Ectodermal cell (in vitro differentiated cells): Measurements from ENCODE around the gene LASP1NB.

Experiments used
- H3K27ac ChIP-seq: 2 replicates; pipeline ENCODE4 v1.7.0; 2013; ENCODE audit warnings: mild to moderate bottlenecking, low read depth, low read length; ENCODE audit not compliant: insufficient read depth, poor library complexity, severe bottlenecking
- H3K27me3 ChIP-seq: 2 replicates; pipeline ENCODE4 v1.7.0; 2013; ENCODE audit warnings: mild to moderate bottlenecking, low read length; ENCODE audit not compliant: insufficient read depth, control insufficient read depth, poor library complexity, severe bottlenecking
- H3K36me3 ChIP-seq: one replicate; pipeline ENCODE4 v1.7.0; 2013; ENCODE audit warnings: low read length; ENCODE audit not compliant: control insufficient read depth, insufficient read depth
- H3K4me1 ChIP-seq: one replicate; pipeline ENCODE4 v1.7.0; 2013; ENCODE audit warnings: low read length; ENCODE audit not compliant: control insufficient read depth, insufficient read depth
- H3K4me3 ChIP-seq: 2 replicates; pipeline ENCODE4 v1.7.0; 2013; ENCODE audit warnings: low read depth, low read length, control low read depth; ENCODE audit not compliant: insufficient read depth
- H3K9me3 ChIP-seq: 2 replicates; pipeline ENCODE4 v1.7.0; 2013; ENCODE audit warnings: mild to moderate bottlenecking, low read length, moderate library complexity; ENCODE audit not compliant: control insufficient read depth
- WGBS, 2 experiments: methylation state at CpG; one replicate each; pipeline ENCODE4 v1.1.7; 2013; ENCODE audit warnings: missing lambda C conversion rate in 2 of 2; 5-methylcytosine and 5-hydroxymethylcytosine counted together

The LASP1NB gene

DNA sequence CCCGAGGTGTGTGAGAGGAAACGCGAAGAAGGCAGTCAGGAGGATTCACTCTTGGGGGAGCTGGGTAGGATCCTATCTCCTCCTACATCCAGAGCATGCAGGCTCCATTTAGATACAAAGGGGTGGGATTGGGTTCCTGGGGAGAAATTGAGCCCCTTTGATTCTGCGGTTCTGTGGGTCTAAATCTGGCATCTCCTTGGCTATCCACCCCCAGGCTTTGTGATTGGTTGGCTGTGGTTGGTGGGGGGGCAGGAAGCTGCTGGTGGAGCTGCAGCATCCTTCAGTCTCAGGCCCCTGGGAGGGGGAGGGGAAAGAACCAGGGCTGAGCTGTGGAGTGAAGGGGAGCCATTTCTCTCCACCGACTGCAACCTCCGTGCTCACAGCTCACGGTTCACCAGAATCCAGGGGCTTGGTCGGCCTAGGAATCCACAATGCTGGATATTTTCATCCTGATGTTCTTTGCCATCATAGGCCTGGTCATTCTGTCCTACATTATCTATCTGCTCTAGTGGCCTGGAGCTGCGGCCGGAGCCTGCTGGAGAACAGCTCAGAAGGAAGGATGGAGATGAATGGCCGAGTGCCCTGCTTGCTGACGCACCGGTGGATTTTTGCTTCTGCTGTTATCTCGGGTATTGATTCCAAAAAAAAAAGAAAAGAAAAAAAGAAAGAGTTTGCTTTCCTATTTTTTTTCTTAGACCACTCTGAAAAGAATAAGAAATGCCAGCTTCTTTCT is at the start of gene LASP1NB:
Gene LASP1NB (plus strand): TSS at position 352 of the 733 bp plus-strand sequence.
- 55 to 61% methylated on average over 14 of the region's 14 CpGs for WGBS, 2 experiments
- no peaks in the 10 kb centered on the region for H3K27me3 ChIP-seq
- H3K4me1 ChIP-seq, result peaks cover 17% of the 10 kb centered on the region
- H3K9me3 ChIP-seq, result no peaks in the 10 kb centered on the region
- H3K4me3 ChIP-seq, result peak within 1 kb of the TSS; percentile 29
- no peaks in the 10 kb centered on the region for H3K36me3 ChIP-seq
- H3K27ac ChIP-seq, result no peak within 1 kb of the TSS

GRCh38 chr17:38877130-38877851 is 48.1 kb upstream of the LASP1NB start:
- H3K27ac ChIP-seq, result no peak overlapping the region
- H3K36me3 ChIP-seq, result no peaks in the 10 kb centered on the region
- H3K4me1 ChIP-seq, result peaks cover 75% of the 10 kb centered on the region
- H3K4me3 ChIP-seq, result no peak overlapping the region
- no peaks in the 10 kb centered on the region for H3K27me3 ChIP-seq
- 43 to 49% methylated on average over 7 of the region's 7 CpGs for WGBS, 2 experiments
- no peaks in the 10 kb centered on the region for H3K9me3 ChIP-seq

GRCh38 chr17:38879878-38880665 is 45.3 kb upstream of the LASP1NB start:
- peak overlapping the region; percentile 74 for H3K27ac ChIP-seq
- H3K4me3 ChIP-seq, result peak overlapping the region; percentile 3
- H3K36me3 ChIP-seq, result no peaks in the 10 kb centered on the region
- WGBS, 2 experiments, result 1 to 6% methylated on average over 5 to 6 of the region's 6 CpGs
- no peaks in the 10 kb centered on the region for H3K9me3 ChIP-seq
- H3K27me3 ChIP-seq, result no peaks in the 10 kb centered on the region
- H3K4me1 ChIP-seq, result peaks cover 87% of the 10 kb centered on the region

DNA sequence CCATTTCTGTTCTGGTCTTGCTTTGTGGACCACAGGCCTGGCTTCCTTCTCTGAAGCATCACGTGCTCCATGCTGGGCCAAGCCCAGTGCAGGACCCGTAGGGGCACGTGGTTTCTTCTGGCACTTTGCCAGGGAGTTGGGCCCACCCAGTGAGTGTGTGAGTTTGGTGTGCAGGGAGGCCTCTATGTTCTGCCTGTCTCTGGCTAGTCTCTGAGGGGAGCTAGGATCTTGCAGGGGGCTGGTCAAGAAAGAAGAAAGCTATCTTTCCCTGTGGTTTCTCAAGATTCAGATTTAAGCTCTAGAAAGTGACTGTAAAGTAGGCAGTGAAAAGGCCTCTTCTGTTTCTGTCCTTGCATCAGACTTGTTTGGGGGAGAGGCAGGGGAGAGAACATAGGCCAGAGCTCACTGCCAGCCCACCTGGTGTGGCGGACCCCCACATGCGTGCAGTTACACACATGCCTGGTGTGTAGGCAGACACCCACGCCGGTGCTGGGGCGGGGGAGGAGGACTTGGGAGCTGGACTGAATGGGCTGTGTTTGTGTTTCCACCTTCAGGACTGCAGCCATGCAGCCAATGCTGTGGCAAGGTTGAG is 43.7 kb upstream of the LASP1NB start:
- Histone ChIP-seq H3K9me3 (no peaks in the 10 kb centered on the region), H3K4me3 (no peak overlapping the region), H3K4me1 (peaks cover 90% of the 10 kb centered on the region), H3K36me3 (no peaks in the 10 kb centered on the region), H3K27me3 (no peaks in the 10 kb centered on the region), H3K27ac (no peak overlapping the region)
- WGBS, 2 experiments, result 60 to 70% methylated on average over 8 of the region's 8 CpGs

GRCh38 chr17:38882870-38883269 is 42.5 kb upstream of the LASP1NB start:
- H3K9me3 ChIP-seq, result no peaks in the 10 kb centered on the region
- no peak overlapping the region for H3K27ac ChIP-seq
- H3K36me3 ChIP-seq, result no peaks in the 10 kb centered on the region
- peaks cover 86% of the 10 kb centered on the region for H3K4me1 ChIP-seq
- no peaks in the 10 kb centered on the region for H3K27me3 ChIP-seq
- 87 to 91% methylated on average over 2 of the region's 2 CpGs for WGBS, 2 experiments
- no peak overlapping the region for H3K4me3 ChIP-seq

GRCh38 chr17:38883592-38884526 is 41.6 kb upstream of the LASP1NB start:
- H3K4me1 ChIP-seq, result peaks cover 78% of the 10 kb centered on the region

GRCh38 chr17:38885044-38885727 is 40.2 kb upstream of the LASP1NB start:
- Histone ChIP-seq H3K27me3 (no peaks in the 10 kb centered on the region), H3K27ac (no peak overlapping the region), H3K9me3 (no peaks in the 10 kb centered on the region), H3K4me1 (peaks cover 66% of the 10 kb centered on the region), H3K4me3 (peak overlapping the region; percentile 20), H3K36me3 (no peaks in the 10 kb centered on the region)
- 79 to 84% methylated on average over 9 of the region's 9 CpGs for whole genome bisulfite sequencing, 2 experiments

More at GRCh38 chr17:38883592-38884526, 41.6 kb upstream of the LASP1NB start:
- no peaks in the 10 kb centered on the region for H3K27me3 ChIP-seq
- no peak overlapping the region for H3K4me3 ChIP-seq
- no peaks in the 10 kb centered on the region for H3K36me3 ChIP-seq
- WGBS, 2 experiments, result 35 to 36% methylated on average over 19 of the region's 19 CpGs
- H3K27ac ChIP-seq, result peak overlapping the region; percentile 59
- no peaks in the 10 kb centered on the region for H3K9me3 ChIP-seq

GRCh38 chr17:38885728-38886642 is 39.4 kb upstream of the LASP1NB start:
- Histone ChIP-seq H3K36me3 (no peaks in the 10 kb centered on the region), H3K27me3 (no peaks in the 10 kb centered on the region), H3K27ac (peak overlapping the region; percentile 12), H3K4me3 (peak overlapping the region; percentile 20), H3K9me3 (no peaks in the 10 kb centered on the region), H3K4me1 (peaks cover 58% of the 10 kb centered on the region)
- WGBS, 2 experiments, result 14 to 20% methylated on average over 11 of the region's 11 CpGs
